OCI-LY7 (cell line): ENCODE data around the gene SMYD3. TPM values are rescaled to one million over a fixed set of nuclear protein-coding genes. Genes with fewer than 3 reads are reported as not detected.

ENCODE experiments used
- BruUV-seq: library from RNA; stranded (reverse); fragments of 400-500 nt; replicated peaks from 2 replicates; lab custom pipeline; 2021; lab: Mats Ljungman, UMichigan
- CTCF ChIA-PET: fragments of 300-600 bp; sonication (Branson Sonifier 250); formaldehyde crosslinking; loops from one replicate; lab custom pipeline; 2022; ENCODE audit warnings: antibody characterized with exemption; ENCODE audit not compliant: unreplicated experiment; lab: Charles Lee
- POLR2A ChIA-PET: fragments of 300-600 bp; sonication (Branson Sonifier 250); formaldehyde crosslinking; loops from one replicate; lab custom pipeline; 2022; ENCODE audit warnings: antibody characterized with exemption; lab: Charles Lee
- DNase-seq: peaks from one replicate; pipeline ENCODE4 v3.0.0-alpha.2; 2015; ENCODE audit warnings: low spot score
- H2AFZ ChIP-seq: fragments of 200-600 bp; sonication (generic), shearing (Covaris generic); 2 replicates; pipeline ENCODE4 v1.6.1; 2014; ENCODE audit warnings: mild to moderate bottlenecking, antibody characterized with exemption, low read length, moderate library complexity
- H3K27ac ChIP-seq: fragments of 200-600 bp; sonication (generic); 2 replicates; pipeline ENCODE4 v1.5.1; 2014; ENCODE audit warnings: mixed run types, low read depth, mild to moderate bottlenecking, moderate library complexity, low read length, inconsistent platforms; ENCODE audit not compliant: poor library complexity, severe bottlenecking
- H3K36me3 ChIP-seq: fragments of 200-600 bp; sonication (generic); 2 replicates; pipeline ENCODE4 v1.6.1; 2014; ENCODE audit warnings: mild to moderate bottlenecking, antibody characterized with exemption, low read length, moderate library complexity, mixed read lengths; ENCODE audit not compliant: insufficient read depth
- H3K4me1 ChIP-seq: fragments of 200-600 bp; sonication (generic); 2 replicates; pipeline ENCODE4 v1.5.1; 2014; ENCODE audit warnings: mild to moderate bottlenecking, low read length; ENCODE audit not compliant: insufficient read depth, poor library complexity, severe bottlenecking
- H3K4me2 ChIP-seq: fragments of 200-600 bp; sonication (generic); 2 replicates; pipeline ENCODE4 v1.6.1; 2014; ENCODE audit warnings: mild to moderate bottlenecking, low read length
- H3K4me3 ChIP-seq: fragments of 200-600 bp; sonication (generic); 2 replicates; pipeline ENCODE4 v1.5.1; 2014; ENCODE audit warnings: mild to moderate bottlenecking, low read depth, low read length; ENCODE audit not compliant: poor library complexity, severe bottlenecking
- H3K79me2 ChIP-seq: fragments of 200-600 bp; sonication (generic); 2 replicates; pipeline ENCODE4 v1.6.1; 2016; ENCODE audit warnings: low read depth, mild to moderate bottlenecking, low read length, moderate library complexity, mixed read lengths; ENCODE audit not compliant: insufficient read depth
- H3K9me2 ChIP-seq: fragments of 200-600 bp; sonication (generic); 2 replicates; pipeline ENCODE4 v1.6.1; 2016; ENCODE audit warnings: mild to moderate bottlenecking, low read length, mixed read lengths; ENCODE audit not compliant: insufficient read depth
- H3K9me3 ChIP-seq: fragments of 200-600 bp; sonication (generic); 2 replicates; pipeline ENCODE4 v1.6.1; 2014; ENCODE audit warnings: mild to moderate bottlenecking, mixed run types, low read length, mixed read lengths
- H4K20me1 ChIP-seq: fragments of 200-600 bp; sonication (generic); 2 replicates; pipeline ENCODE4 v1.6.1; 2014; ENCODE audit warnings: mild to moderate bottlenecking, antibody characterized with exemption, low read length, moderate library complexity, mixed read lengths; ENCODE audit not compliant: insufficient read depth
- EZH2phosphoT487 ChIP-seq: fragments of 200-600 bp; sonication (generic); IDR thresholded peaks from 2 replicates; pipeline ENCODE4 v1.6.1; 2018; ENCODE audit warnings: low read depth, borderline replicate concordance, mild to moderate bottlenecking, mixed run types, antibody characterized with exemption, low read length, moderate library complexity, mixed read lengths
- intact Hi-C: fragments of 100-400 bp; cut with micrococcal nuclease; formaldehyde crosslinking; loops from one replicate; pipeline ENCODE4 v1.10.0; 2022; ENCODE audit not compliant: unreplicated experiment
- total RNA-seq, 2 experiments: library from RNA; depleted of rRNA in 1 of 2; stranded (reverse); fragments of >200 nt in 1 of 2; shearing (Covaris generic) in 1 of 2; gene quantifications; 2 replicates each; pipeline ENCODE4 v1.2.3, GENCODE V29; 2014 to 2022
- TF ChIP-seq, protein P1 (sequence below): fragments of 200-600 bp; sonication (generic); conservative IDR thresholded peaks from 2 replicates; pipeline ENCODE4 v1.5.1; 2014; ENCODE audit warnings: mild to moderate bottlenecking, antibody characterized with exemption, low read length, moderate library complexity, mixed read lengths

SMYD3 gene
- total RNA-seq, 2 experiments from 2014 or later = 28.9 to 34.5 TPM

GRCh38 chr1:246261639-246262038 is 245.4 kb downstream of the SMYD3 start:
- ChIA-PET CTCF (no interaction called here), POLR2A (no interaction called here)
- Histone ChIP-seq H3K4me3 (no peak overlapping the region), H3K4me2 (no peak overlapping the region), H3K27ac (no peak overlapping the region), H3K9me2 (no peaks in the 10 kb centered on the region), H3K4me1 (no peaks in the 10 kb centered on the region), H3K79me2 (no peaks in the 10 kb centered on the region), H3K36me3 (no peaks in the 10 kb centered on the region), H3K9me3 (no peaks in the 10 kb centered on the region), H4K20me1 (no peaks in the 10 kb centered on the region), H2AFZ (no peak overlapping the region)
- no peak for DNase-seq
- no TSS peak for BruUV-seq
- no peak for TF ChIP-seq EZH2phosphoT487
- TF ChIP-seq, protein P1, sequence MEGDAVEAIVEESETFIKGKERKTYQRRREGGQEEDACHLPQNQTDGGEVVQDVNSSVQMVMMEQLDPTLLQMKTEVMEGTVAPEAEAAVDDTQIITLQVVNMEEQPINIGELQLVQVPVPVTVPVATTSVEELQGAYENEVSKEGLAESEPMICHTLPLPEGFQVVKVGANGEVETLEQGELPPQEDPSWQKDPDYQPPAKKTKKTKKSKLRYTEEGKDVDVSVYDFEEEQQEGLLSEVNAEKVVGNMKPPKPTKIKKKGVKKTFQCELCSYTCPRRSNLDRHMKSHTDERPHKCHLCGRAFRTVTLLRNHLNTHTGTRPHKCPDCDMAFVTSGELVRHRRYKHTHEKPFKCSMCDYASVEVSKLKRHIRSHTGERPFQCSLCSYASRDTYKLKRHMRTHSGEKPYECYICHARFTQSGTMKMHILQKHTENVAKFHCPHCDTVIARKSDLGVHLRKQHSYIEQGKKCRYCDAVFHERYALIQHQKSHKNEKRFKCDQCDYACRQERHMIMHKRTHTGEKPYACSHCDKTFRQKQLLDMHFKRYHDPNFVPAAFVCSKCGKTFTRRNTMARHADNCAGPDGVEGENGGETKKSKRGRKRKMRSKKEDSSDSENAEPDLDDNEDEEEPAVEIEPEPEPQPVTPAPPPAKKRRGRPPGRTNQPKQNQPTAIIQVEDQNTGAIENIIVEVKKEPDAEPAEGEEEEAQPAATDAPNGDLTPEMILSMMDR = peak; percentile 59
- intact Hi-C loops = no loop called here

GRCh38 chr1:246258250-246258649 is 248.8 kb downstream of the SMYD3 start:
- no peaks in the 10 kb centered on the region for H3K36me3 ChIP-seq
- POLR2A ChIA-PET = no interaction called here
- H2AFZ ChIP-seq = no peak overlapping the region
- H4K20me1 ChIP-seq = no peaks in the 10 kb centered on the region
- TF ChIP-seq EZH2phosphoT487 = no peak
- TF ChIP-seq, protein P1 = no peak
- CTCF ChIA-PET = no interaction called here
- no peaks in the 10 kb centered on the region for H3K79me2 ChIP-seq
- BruUV-seq = no TSS peak
- no peak overlapping the region for H3K4me2 ChIP-seq
- H3K9me2 ChIP-seq = no peaks in the 10 kb centered on the region
- no peak overlapping the region for H3K27ac ChIP-seq
- H3K4me1 ChIP-seq = no peaks in the 10 kb centered on the region
- no peaks in the 10 kb centered on the region for H3K9me3 ChIP-seq
- intact Hi-C loops = no loop called here
- no peak for DNase-seq
- no peak overlapping the region for H3K4me3 ChIP-seq

GRCh38 chr1:246255773-246256172 is 251.3 kb downstream of the SMYD3 start:
- intact Hi-C loops = no loop called here
- Histone ChIP-seq H3K9me2 (no peaks in the 10 kb centered on the region), H3K4me2 (no peak overlapping the region), H3K9me3 (no peaks in the 10 kb centered on the region), H4K20me1 (no peaks in the 10 kb centered on the region), H3K36me3 (no peaks in the 10 kb centered on the region), H3K27ac (no peak overlapping the region), H3K79me2 (no peaks in the 10 kb centered on the region), H3K4me3 (no peak overlapping the region), H3K4me1 (no peaks in the 10 kb centered on the region), H2AFZ (no peak overlapping the region)
- ChIA-PET CTCF (no interaction called here), POLR2A (no interaction called here)
- TF ChIP-seq EZH2phosphoT487 = no peak
- TF ChIP-seq, protein P1 = no peak
- no peak for DNase-seq
- BruUV-seq = no TSS peak
